ENCODE measurements around the gene BRD1. TPM values are rescaled to one million over a fixed set of nuclear protein-coding genes. Genes with fewer than 3 reads are reported as not detected.
A peak's percentile ranks its signal among the peaks of the same experiment; 100 is the strongest.
"Not testable (repeated sequence)": the region's sequence is repeated elsewhere in the genome, so short reads cannot be mapped to it uniquely, and the experiment has no call there.

The BRD1 gene
- total RNA-seq, 1 donor from 2014 or later = 44.0 TPM

- peak; percentile 91 for DNase-seq
These were observed 25.5 kb upstream of the BRD1 start, which contains the start of gene ZBED4 for GRCh38 chr22:49852898-49853894. Gene ZBED4 (plus strand): TSS chr22:49853844. CDS start chr22:49883663, 29,819 bp downstream.

GRCh38 chr22:49852568-49852897, 24.9 kb upstream of the BRD1 start:
- not testable (repeated sequence) for DNase-seq

- no peak for DNase-seq
These were observed 23.5 kb upstream of the BRD1 start for GRCh38 chr22:49850959-49851802.

GRCh38 chr22:49850021-49850911, 22.6 kb upstream of the BRD1 start:
- no peak for DNase-seq

- no peak for DNase-seq
These were observed 21.7 kb upstream of the BRD1 start for GRCh38 chr22:49849161-49850020.

GRCh38 chr22:49848690-49849160, 21.1 kb upstream of the BRD1 start:
- DNase-seq = no peak

- DNase-seq = no peak
These were observed 20.3 kb upstream of the BRD1 start for GRCh38 chr22:49847751-49848689.

- no peak for DNase-seq
These were observed 18.2 kb upstream of the BRD1 start for GRCh38 chr22:49845666-49846459.

GRCh38 chr22:49845241-49845640, 17.6 kb upstream of the BRD1 start:
- no peak for DNase-seq

GRCh38 chr22:49838771-49839717, 11.4 kb upstream of the BRD1 start:
- DNase-seq = no peak

GRCh38 chr22:49833340-49834007, 5.8 kb upstream of the BRD1 start:
- DNase-seq = no peak

GRCh38 chr22:49829044-49829853, 1.6 kb upstream of the BRD1 start:
- DNase-seq = no peak

- DNase-seq = no peak
These were observed 909 bp upstream of the BRD1 start for GRCh38 chr22:49828599-49828965.

- DNase-seq = no peak
These were observed 311 bp downstream of the BRD1 start for GRCh38 chr22:49827271-49827852.

- no peak for DNase-seq
These were observed 936 bp downstream of the BRD1 start for GRCh38 chr22:49826603-49827270.
